ENCODE results near the gene MEI1.
A peak's percentile ranks its signal among the peaks of the same experiment; 100 is the strongest.
"Not testable (repeated sequence)": the region's sequence is repeated elsewhere in the genome, so short reads cannot be mapped to it uniquely, and the experiment has no call there.

MEI1 gene

DNA sequence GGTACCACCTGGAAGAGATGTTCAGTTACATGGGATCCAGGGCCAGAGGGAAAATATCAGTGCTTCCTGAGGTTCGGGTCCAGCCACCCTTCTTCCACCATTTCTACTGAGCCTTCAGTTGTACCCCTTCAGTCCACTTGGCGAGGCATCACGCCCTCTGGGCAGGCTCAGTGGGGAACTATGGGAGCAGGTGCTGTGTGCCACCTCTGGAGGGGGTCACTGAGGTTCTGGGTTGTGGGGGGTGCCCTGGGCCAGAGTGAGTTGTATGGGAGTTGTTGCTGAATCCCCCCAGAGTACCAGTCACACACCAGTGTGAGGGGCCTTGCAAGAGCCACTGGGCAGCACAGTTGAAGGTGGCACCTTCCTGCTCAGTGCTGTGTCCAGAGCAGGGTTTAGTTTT is 130.9 kb downstream of the MEI1 start:
- TF ChIP-seq, protein P1, sequence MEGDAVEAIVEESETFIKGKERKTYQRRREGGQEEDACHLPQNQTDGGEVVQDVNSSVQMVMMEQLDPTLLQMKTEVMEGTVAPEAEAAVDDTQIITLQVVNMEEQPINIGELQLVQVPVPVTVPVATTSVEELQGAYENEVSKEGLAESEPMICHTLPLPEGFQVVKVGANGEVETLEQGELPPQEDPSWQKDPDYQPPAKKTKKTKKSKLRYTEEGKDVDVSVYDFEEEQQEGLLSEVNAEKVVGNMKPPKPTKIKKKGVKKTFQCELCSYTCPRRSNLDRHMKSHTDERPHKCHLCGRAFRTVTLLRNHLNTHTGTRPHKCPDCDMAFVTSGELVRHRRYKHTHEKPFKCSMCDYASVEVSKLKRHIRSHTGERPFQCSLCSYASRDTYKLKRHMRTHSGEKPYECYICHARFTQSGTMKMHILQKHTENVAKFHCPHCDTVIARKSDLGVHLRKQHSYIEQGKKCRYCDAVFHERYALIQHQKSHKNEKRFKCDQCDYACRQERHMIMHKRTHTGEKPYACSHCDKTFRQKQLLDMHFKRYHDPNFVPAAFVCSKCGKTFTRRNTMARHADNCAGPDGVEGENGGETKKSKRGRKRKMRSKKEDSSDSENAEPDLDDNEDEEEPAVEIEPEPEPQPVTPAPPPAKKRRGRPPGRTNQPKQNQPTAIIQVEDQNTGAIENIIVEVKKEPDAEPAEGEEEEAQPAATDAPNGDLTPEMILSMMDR (IDR thresholded peaks at IDR 0.05; ENCODE audit: low read depth, low read length), result no peak
- DNase-seq (ENCODE audit: extremely low read depth, low read depth), result no peak

DNA sequence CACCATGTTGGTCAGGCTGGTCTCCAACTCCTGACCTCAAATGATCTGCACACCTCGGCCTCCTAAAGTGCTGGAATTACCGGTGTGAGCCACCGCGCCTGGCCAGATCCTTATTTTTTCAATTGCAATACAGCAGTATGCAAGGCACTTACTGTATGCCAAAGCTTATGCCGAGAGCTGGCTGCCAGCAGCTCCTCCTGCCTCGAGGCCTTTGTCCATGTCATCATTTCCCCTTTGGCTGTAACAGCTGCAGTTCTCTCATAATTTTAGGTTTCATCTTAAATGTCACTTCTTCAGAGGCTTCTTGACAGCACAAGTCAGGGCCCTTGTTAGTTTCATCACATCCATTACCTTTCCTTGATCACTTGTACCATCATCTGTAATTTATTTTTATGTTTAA is 132.1 kb downstream of the MEI1 start:
- no peak for DNase-seq (ENCODE audit: extremely low read depth, low read depth)
- TF ChIP-seq, protein P1 (IDR thresholded peaks at IDR 0.05; ENCODE audit: low read depth, low read length), result no peak

DNA sequence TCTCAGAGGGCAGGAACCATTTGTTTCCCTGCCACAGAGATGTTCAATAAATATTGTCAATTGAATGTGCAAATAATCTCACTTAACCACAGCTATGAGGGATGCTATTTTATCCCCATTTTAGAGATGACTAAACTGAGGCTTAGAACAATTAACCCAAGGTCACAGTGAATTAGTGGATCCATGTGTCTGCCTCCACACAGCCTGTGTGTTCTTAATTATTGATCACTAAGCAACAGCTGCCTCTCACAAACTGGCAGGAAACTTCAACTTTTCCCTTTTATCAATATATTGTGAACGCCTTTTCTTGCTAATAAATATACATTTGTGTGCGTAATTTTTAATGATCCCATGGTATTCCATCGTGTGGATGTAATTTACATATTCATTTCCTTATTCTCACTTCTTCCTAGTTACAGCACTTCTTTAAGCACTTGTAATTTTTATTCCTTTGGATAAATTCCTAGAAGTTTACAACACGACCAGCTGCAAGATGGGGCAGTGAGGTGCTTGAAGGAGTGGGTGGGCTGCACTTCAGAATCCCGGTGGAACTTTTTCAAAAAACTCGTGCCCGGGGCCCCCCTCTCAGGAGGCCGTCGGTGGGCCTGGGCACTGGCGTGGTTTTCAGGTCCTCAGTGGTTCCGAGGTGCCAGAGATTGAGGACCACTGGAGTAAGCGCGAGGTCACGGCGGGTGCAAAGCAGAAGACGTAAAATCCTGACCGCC is 132.7 kb downstream of the MEI1 start:
- TF ChIP-seq, protein P1 (IDR thresholded peaks at IDR 0.05; ENCODE audit: low read depth, low read length), result no peak
- DNase-seq (ENCODE audit: extremely low read depth, low read depth), result no peak

DNA sequence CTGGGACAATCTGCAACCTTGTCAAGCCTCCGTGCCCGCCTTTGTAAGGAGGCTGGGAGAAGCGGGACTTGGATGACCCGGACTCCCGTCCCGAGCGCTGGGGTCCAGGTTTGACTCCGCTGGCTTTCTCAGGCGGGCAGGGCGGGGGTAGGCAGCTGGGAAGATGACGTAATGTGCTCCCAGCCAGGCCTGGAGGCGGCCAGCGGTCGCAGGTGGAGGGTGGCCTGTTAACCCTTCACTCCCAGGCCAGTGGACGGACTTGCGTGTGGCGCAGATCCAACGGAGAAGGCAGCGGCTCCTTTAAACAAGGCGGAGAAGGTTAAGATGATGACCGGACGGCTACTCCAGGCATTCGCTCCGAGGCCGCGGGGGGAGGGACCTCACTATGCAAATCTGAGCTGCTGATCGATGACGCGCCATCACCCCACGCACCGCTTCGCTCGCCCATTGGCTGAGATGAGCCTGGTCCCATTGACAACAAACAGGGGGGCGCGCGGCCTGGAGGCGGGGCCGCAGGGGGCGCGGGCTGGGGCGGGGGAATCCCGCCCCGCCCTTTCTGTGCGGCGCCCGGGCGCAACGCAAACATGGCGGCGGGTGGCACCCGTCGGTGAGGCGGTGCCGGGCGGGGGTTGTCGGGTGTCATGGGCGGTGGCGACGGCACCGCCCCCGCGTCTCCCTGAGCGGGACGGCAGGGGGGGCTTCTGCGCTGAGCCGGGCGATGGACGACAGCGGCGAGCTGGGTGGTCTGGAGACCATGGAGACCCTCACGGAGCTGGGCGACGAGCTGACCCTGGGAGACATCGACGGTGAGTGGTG is 133.5 kb downstream of the MEI1 start, which contains the start of gene SREBF2:
TSS of gene SREBF2 (plus strand) at position 553 of the 816 bp plus-strand sequence. CDS start at position 719, 166 bp downstream.
- TF ChIP-seq, protein P1 (IDR thresholded peaks at IDR 0.05; ENCODE audit: low read depth, low read length), result no peak
- DNase-seq (ENCODE audit: extremely low read depth, low read depth), result peak; percentile 99

DNA sequence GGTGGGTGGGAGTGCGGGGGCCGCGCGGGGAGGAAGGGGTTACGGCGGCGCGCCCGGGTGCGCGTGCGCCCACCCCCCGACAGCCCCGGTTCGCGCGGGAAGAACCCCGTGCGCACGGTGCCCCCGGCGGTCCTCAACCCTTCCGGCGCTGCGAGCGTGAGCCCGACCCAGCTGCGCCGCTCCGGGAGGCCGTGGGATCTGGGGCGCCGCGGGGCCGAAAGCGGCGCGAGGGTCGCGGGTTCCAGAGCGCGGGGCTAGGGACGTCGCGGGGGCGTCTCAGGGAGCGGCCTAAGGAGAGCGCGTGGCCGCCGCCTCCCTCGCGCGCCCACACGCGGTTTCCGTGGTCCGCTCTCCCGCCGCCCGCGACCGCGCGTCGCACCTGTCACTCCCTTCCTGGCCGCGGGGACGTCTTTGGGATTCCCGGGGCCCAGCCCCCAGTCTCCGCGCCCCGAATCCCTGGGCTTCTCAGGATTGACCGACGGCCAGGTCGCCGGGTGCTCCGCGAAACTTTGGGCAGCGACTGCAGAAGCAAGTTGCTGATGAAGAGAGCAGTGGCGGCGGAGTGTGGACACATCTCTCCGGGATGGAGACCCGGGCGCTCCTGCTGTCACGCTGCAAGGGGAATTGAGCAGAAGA is 134.2 kb downstream of the MEI1 start:
- DNase-seq (ENCODE audit: extremely low read depth, low read depth), result no peak
- TF ChIP-seq, protein P1 (IDR thresholded peaks at IDR 0.05; ENCODE audit: low read depth, low read length), result no peak

DNA sequence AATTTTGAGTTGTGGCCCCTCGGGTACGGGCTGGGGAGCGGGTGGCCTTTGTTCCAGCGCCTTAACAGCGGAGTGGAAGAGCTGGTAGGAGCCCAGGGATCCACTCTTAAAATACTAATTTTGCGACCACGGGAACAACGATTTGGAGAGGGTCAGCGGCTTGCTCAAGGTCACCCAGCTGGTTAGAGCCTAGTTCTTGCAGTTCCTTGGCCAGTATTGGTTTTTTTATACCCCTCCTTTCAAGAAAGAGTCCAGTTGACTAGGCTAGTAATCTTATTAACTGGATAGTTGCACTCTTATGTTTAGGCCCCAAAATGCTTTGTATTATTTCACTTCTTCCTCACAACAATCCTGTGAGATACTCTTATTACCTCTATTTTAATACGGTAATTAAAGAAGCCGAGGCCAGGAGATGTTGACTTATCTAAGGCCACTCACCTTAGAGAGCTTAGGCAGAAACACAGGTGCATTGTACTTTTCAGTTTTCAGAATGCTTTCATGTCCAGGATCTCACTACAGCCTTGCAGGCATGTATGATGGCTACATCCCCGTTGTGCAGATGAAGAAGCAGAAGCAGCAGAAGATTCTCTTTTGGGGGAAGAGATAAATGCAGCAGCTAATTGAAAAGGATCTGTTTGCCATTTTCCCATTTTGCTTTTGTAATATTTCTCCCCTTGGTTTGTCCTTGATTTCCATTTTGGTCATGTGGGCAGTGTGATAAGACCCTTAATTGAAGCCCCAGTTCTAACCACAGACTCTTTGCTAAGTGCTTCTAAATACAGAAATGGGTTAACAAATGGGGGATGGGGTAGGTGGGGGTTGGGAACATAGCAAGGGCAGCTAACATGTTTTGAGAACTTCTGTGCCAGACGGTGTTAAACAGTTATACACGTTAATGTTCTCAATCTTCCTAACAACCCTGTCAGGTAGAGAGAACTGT is 135.0 kb downstream of the MEI1 start:
- TF ChIP-seq, protein P1 (IDR thresholded peaks at IDR 0.05; ENCODE audit: low read depth, low read length), result no peak
- DNase-seq (ENCODE audit: extremely low read depth, low read depth), result no peak

DNA sequence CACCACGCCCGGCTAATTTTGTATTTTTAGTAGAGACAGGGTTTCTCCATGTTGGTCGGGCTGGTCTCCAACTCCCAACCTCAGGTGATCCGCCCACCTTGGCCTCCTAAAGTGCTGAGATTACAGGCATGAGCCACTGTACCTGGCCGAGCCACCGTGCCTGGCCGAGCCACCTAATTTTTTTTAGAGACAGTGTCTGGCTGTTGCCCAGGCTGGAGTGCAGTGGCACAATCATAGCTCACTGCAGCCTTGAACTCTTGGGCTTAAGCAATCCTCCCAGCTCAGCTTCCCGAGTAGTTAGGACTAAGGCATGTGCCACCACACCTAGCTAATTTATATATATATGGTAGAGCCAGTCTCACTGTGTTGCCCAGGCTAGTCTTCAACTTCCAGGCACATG is 136.2 kb downstream of the MEI1 start:
- DNase-seq (ENCODE audit: extremely low read depth, low read depth), result not testable (repeated sequence)

Data from AG09319 (cell line).